HEK293T (cell line): ENCODE results near the gene MESD.

Experiments used
- BHLHE40 ChIP-seq: fragments of 450-650 bp; IDR thresholded peaks from 2 replicates; pipeline ENCODE4 v1.6.1; 2016; ENCODE audit warnings: mild to moderate bottlenecking, moderate library complexity, borderline replicate concordance
- CTBP1 ChIP-seq: fragments of 450-650 bp; IDR thresholded peaks from 2 replicates; pipeline ENCODE4 v1.6.1; 2016; ENCODE audit warnings: borderline replicate concordance
- FOXA1 ChIP-seq: fragments of 450-650 bp; IDR thresholded peaks from 2 replicates; pipeline ENCODE4 v1.6.1; 2016; ENCODE audit warnings: mild to moderate bottlenecking
- FOXK2 ChIP-seq: fragments of 450-650 bp; IDR thresholded peaks from 2 replicates; pipeline ENCODE4 v1.6.1; 2016; ENCODE audit warnings: mild to moderate bottlenecking
- LEF1 ChIP-seq: fragments of 450-650 bp; IDR thresholded peaks from 2 replicates; pipeline ENCODE4 v1.6.1; 2017; ENCODE audit warnings: mild to moderate bottlenecking, borderline replicate concordance
- SP1 ChIP-seq: fragments of 450-650 bp; IDR thresholded peaks from 2 replicates; pipeline ENCODE4 v1.6.1; 2017
- SUZ12 ChIP-seq: fragments of 450-650 bp; IDR thresholded peaks from 2 replicates; pipeline ENCODE4 v1.6.1; 2016; ENCODE audit warnings: mild to moderate bottlenecking
- TARDBP ChIP-seq: fragments of 450-650 bp; IDR thresholded peaks from 2 replicates; pipeline ENCODE4 v1.6.1; 2016
- ZNF384 ChIP-seq: fragments of 450-650 bp; IDR thresholded peaks from 2 replicates; pipeline ENCODE4 v1.6.1; 2016

- TF ChIP-seq FOXK2 (no peak), TARDBP (no peak), ZNF384 (no peak), FOXA1 (no peak), CTBP1 (no peak), SP1 (no peak), LEF1 (no peak), BHLHE40 (no peak), SUZ12 (no peak)
Observed at GRCh38 chr15:80967451-80967850, 22.2 kb downstream of the MESD start.
